ENCODE results near the gene R3HCC1L. TPM values are rescaled to one million over a fixed set of nuclear protein-coding genes. Genes with fewer than 3 reads are reported as not detected.

R3HCC1L gene
- total and polyA plus RNA-seq, 2 of the 4 experiments (the other 2 are of a cell fraction), result 8.3 to 14.7 TPM

DNA sequence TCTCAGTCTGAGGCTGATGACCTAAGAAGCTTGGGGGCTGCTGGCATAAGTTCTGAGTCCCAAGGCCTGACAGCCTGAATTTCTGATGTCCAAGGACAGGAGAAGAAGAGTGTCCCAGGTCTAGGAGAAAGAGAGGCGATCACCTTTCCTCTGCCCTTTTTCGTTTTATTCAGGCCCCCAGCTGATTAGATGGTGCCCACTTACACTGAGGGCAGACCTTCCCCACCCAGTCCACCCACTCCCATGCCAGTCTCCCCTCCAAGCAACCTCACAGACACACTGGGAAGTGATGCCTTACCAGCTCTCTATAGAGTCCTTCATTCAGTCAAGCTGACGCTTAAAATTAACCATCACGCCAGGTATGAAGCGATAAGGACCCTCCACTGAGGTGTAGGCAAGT, 152.9 kb downstream of the R3HCC1L start:
- no peaks in the 10 kb centered on the region; the same call in 1 of the 2 replicates for H3K9me1 ChIP-seq (ENCODE audit: insufficient read depth, low read length)
- H3K18ac ChIP-seq (ENCODE audit: low read depth, low read length), result no peak overlapping the region
- no peak overlapping the region for H2AK9ac ChIP-seq (replicated peaks; ENCODE audit: low read depth, low read length, poor library complexity)
- H4K20me1 ChIP-seq (ENCODE audit: insufficient read depth, low read length), result no peaks in the 10 kb centered on the region
- intact Hi-C loops (cut with micrococcal nuclease), result no loop called here
- peaks cover 53% of the 10 kb centered on the region for H3K27me3 ChIP-seq (ENCODE audit: control insufficient read depth, insufficient read depth, low read length)
- no peak overlapping the region for H3K4me3 ChIP-seq (ENCODE audit: insufficient read depth, low read depth, low read length)
- no peak overlapping the region for H2BK15ac ChIP-seq (ENCODE audit: low read depth, low read length)
- H2AFZ ChIP-seq (replicated peaks; ENCODE audit: low read length, poor library complexity), result no peak overlapping the region
- POLR2A ChIA-PET (ENCODE audit: unreplicated experiment), result no interaction called here
- H3K56ac ChIP-seq (ENCODE audit: extremely low read depth, insufficient read depth, low read length), result no peak overlapping the region
- ATAC-seq (ENCODE audit: low read depth), result no peak
- H3K36me3 ChIP-seq (ENCODE audit: control insufficient read depth, insufficient read depth, low read length), result no peaks in the 10 kb centered on the region
- BruUV-seq (replicated peaks), result no TSS peak
- H2AK5ac ChIP-seq (ENCODE audit: low read depth, low read length), result no peak overlapping the region
- WGBS, 2 experiments (ENCODE audit: extremely low coverage in 2 of 2, insufficient read length in 1 of 2), result no CpG with 5 or more reads among the region's 5 CpGs
- in situ Hi-C loops (cut with MboI; ENCODE audit: low sequenced_read_pairs), result no loop called here
- dilution Hi-C loops (cut with HindIII; ENCODE audit: low sequenced_read_pairs, unreplicated experiment), result no loop called here
- H4K8ac ChIP-seq (ENCODE audit: low read depth in 2 of 2, low read length in 2 of 2), result no peak overlapping the region
- no peak overlapping the region for H3K27ac ChIP-seq (ENCODE audit: insufficient read depth, low read length)
- no peaks in the 10 kb centered on the region for H3K9me3 ChIP-seq (ENCODE audit: control insufficient read depth, insufficient read depth, low read length)
- H3K14ac ChIP-seq (replicated peaks; ENCODE audit: low read depth, low read length), result no peak overlapping the region
- TF ChIP-seq, protein P1, sequence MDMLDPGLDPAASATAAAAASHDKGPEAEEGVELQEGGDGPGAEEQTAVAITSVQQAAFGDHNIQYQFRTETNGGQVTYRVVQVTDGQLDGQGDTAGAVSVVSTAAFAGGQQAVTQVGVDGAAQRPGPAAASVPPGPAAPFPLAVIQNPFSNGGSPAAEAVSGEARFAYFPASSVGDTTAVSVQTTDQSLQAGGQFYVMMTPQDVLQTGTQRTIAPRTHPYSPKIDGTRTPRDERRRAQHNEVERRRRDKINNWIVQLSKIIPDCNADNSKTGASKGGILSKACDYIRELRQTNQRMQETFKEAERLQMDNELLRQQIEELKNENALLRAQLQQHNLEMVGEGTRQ (IDR thresholded peaks at IDR 0.05; ENCODE audit: low read depth, low read length), result no peak
- TF ChIP-seq CEBPB (IDR thresholded peaks at IDR 0.05; ENCODE audit: low read depth, low read length) (no peak), MAFK (IDR thresholded peaks at IDR 0.05; ENCODE audit: low read depth, low read length) (no peak), MXI1 (IDR thresholded peaks at IDR 0.05; ENCODE audit: borderline replicate concordance, low read depth, low read length) (no peak), RAD21 (IDR thresholded peaks at IDR 0.05; ENCODE audit: low read length) (no peak), FOS (IDR thresholded peaks at IDR 0.05; ENCODE audit: low read depth, low read length) (no peak), MAZ (IDR thresholded peaks at IDR 0.05; ENCODE audit: borderline replicate concordance, low read depth, low read length) (no peak), SMC3 (IDR thresholded peaks at IDR 0.05; ENCODE audit: low read depth, low read length) (no peak), NFE2L2 (IDR thresholded peaks at IDR 0.05; ENCODE audit: low read depth, low read length) (no peak), CHD1 (IDR thresholded peaks at IDR 0.05; ENCODE audit: low read depth, low read length) (no peak), POLR2A (IDR thresholded peaks at IDR 0.05; ENCODE audit: low read depth, low read length) (no peak), RFX5 (IDR thresholded peaks at IDR 0.05; ENCODE audit: low read depth, low read length) (no peak)
- TF ChIP-seq, protein P2, sequence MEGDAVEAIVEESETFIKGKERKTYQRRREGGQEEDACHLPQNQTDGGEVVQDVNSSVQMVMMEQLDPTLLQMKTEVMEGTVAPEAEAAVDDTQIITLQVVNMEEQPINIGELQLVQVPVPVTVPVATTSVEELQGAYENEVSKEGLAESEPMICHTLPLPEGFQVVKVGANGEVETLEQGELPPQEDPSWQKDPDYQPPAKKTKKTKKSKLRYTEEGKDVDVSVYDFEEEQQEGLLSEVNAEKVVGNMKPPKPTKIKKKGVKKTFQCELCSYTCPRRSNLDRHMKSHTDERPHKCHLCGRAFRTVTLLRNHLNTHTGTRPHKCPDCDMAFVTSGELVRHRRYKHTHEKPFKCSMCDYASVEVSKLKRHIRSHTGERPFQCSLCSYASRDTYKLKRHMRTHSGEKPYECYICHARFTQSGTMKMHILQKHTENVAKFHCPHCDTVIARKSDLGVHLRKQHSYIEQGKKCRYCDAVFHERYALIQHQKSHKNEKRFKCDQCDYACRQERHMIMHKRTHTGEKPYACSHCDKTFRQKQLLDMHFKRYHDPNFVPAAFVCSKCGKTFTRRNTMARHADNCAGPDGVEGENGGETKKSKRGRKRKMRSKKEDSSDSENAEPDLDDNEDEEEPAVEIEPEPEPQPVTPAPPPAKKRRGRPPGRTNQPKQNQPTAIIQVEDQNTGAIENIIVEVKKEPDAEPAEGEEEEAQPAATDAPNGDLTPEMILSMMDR (conservative IDR thresholded peaks at IDR 0.05; ENCODE audit: low read depth, low read length), result no peak
- TF ChIP-seq, protein P3, sequence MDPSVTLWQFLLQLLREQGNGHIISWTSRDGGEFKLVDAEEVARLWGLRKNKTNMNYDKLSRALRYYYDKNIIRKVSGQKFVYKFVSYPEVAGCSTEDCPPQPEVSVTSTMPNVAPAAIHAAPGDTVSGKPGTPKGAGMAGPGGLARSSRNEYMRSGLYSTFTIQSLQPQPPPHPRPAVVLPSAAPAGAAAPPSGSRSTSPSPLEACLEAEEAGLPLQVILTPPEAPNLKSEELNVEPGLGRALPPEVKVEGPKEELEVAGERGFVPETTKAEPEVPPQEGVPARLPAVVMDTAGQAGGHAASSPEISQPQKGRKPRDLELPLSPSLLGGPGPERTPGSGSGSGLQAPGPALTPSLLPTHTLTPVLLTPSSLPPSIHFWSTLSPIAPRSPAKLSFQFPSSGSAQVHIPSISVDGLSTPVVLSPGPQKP (IDR thresholded peaks at IDR 0.05; ENCODE audit: borderline replicate concordance, low read depth, low read length), result no peak
- DNase-seq, result no peak
- no peak overlapping the region for H3K4me2 ChIP-seq (ENCODE audit: low read depth, low read length)
- no peak overlapping the region for H3K9ac ChIP-seq (ENCODE audit: low read depth, low read length)
- H2BK120ac ChIP-seq (ENCODE audit: low read depth, low read length), result no peak overlapping the region
- H3K23ac ChIP-seq (ENCODE audit: low read depth, low read length), result no peak overlapping the region
- no peak overlapping the region for H3K4ac ChIP-seq (ENCODE audit: low read depth, low read length)
- no peak overlapping the region for H2BK5ac ChIP-seq (ENCODE audit: low read depth, low read length, poor library complexity, severe bottlenecking)
- H3K4me1 ChIP-seq (ENCODE audit: control insufficient read depth, insufficient read depth, low read length), result no peaks in the 10 kb centered on the region
- CTCF ChIA-PET, result no interaction called here
- H4K5ac ChIP-seq (ENCODE audit: low read depth, low read length), result no peak overlapping the region
- H3K79me1 ChIP-seq (ENCODE audit: low read depth in 1 of 2, low read length in 2 of 2), result no peaks in the 10 kb centered on the region
- no peak overlapping the region for H4K91ac ChIP-seq (ENCODE audit: insufficient read depth, low read depth, low read length)
- H2BK20ac ChIP-seq (ENCODE audit: low read depth, low read length), result no peak overlapping the region
